PC-9 (cell line): ENCODE data around the gene INSYN1.

Source experiments
- EZH2 ChIP-seq: fragments of 200-600 bp; sonication (generic); IDR thresholded peaks from 2 replicates; pipeline ENCODE4 v1.8.0; 2017; ENCODE audit warnings: antibody characterized with exemption, low read depth
- TF ChIP-seq, protein P1 (sequence below): fragments of 200-600 bp; sonication (generic); conservative IDR thresholded peaks from 2 replicates; pipeline ENCODE4 v1.6.1; 2017; ENCODE audit warnings: mixed run types, antibody characterized with exemption, mild to moderate bottlenecking, moderate library complexity

DNA sequence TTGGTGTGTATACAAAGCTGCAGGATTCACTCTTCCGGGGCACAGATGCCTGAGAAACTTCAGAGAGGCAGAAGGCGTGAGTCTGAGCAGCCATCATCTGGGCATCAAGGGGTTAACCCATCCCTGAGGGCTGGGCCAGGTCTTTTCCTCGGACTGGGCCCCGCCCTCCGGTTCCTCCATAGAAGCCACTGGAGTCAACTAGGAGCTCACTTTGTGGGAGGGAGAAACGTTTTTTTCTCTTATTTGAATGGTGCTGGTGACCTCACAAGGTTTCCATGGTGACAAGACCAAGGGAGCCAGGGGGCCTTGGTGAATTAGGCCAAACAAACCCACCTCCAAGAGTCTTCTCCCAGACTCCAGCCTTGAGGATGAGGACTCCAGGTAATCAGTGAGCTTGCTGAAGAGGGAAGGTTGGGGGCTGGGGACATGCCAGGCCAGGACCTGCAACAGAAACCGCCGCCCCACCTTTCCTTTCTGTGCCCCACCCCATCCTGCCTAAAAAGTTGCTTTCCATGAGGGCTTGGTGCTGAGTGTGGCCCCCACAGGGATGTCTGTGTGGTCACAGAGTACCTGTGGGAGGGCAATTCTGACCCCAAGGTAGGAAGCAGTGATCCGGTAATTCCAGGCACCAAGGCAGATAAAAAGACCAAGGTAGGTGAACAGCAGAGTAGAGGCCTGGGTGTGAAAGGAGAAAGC lies 14.8 kb upstream of the INSYN1 start:
- TF ChIP-seq, protein P1, sequence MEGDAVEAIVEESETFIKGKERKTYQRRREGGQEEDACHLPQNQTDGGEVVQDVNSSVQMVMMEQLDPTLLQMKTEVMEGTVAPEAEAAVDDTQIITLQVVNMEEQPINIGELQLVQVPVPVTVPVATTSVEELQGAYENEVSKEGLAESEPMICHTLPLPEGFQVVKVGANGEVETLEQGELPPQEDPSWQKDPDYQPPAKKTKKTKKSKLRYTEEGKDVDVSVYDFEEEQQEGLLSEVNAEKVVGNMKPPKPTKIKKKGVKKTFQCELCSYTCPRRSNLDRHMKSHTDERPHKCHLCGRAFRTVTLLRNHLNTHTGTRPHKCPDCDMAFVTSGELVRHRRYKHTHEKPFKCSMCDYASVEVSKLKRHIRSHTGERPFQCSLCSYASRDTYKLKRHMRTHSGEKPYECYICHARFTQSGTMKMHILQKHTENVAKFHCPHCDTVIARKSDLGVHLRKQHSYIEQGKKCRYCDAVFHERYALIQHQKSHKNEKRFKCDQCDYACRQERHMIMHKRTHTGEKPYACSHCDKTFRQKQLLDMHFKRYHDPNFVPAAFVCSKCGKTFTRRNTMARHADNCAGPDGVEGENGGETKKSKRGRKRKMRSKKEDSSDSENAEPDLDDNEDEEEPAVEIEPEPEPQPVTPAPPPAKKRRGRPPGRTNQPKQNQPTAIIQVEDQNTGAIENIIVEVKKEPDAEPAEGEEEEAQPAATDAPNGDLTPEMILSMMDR: no peak
- no peak for TF ChIP-seq EZH2
